Esophagus mucosa (tissue), 1 donor: ENCODE data around the gene CREB1. TPM values are rescaled to one million over a fixed set of nuclear protein-coding genes. Genes with fewer than 3 reads are reported as not detected.
"Not testable (repeated sequence)": the region's sequence is repeated elsewhere in the genome, so short reads cannot be mapped to it uniquely, and the experiment has no call there.

ENCODE experiments used
- ATAC-seq: fragments of 200-7000 bp; cut with Tn5 transposase; one replicate; pipeline ENCODE4 v1.9.1; 2020
- total RNA-seq: library from RNA; stranded (reverse); gene quantifications from one replicate; pipeline ENCODE4 v1.2.4, GENCODE V29; 2023
- donor health status: DM: yes; HTN: yes; CAD: no.

CREB1 gene
- 35.5 TPM for total RNA-seq

- peak; percentile 97 for ATAC-seq
These were observed at the start of gene CREB1 for GRCh38 chr2:207529330-207530159. Gene CREB1 (plus strand): TSS chr2:207529962. CDS start chr2:207555636, 25,674 bp downstream.

DNA sequence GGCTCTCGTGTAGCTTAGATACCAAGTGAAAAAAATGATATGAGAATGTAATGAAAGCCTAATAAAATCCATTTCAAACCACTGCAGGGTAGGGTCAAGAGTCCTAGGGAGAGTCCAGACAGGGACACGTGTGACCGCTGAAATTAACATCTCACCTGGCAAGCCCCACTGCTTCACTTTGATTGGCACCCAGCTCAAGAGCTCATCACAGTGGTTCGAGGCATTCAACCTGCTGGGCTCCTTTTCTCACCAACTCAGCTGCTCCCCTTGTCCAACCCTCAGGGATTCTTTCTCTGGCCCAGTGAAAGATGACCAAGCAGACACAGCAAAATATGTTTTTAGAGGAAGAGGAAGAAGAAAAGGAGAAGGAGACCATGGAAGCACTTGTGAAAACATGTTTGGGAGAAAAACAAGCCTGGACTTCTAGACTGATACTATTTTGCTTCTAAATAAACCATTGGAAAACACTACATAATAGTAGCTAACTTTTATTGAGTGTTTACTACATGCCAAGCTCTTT lies 49.2 kb upstream of the CREB1 start:
- no peak for ATAC-seq

GRCh38 chr2:207481924-207482323 lies 47.8 kb upstream of the CREB1 start:
- ATAC-seq, result no peak

DNA sequence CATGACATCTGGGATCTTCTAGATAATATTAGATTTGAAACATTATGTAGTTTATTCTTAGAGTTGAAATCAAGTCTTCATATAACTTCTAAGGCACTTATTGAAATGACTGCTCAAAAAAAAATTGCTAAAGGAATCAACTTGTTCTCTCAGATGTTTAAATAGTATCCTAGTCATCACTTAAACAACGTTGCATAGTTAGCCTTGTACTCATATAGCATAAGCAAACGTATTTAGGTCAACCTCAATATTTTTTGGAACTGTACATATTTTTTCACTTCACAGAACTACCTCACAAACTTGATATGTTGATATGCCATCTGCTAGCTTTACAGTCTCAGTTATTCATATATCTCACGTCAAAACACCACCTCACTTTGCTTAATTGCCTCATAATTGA lies 47.1 kb upstream of the CREB1 start:
- ATAC-seq, result no peak

DNA sequence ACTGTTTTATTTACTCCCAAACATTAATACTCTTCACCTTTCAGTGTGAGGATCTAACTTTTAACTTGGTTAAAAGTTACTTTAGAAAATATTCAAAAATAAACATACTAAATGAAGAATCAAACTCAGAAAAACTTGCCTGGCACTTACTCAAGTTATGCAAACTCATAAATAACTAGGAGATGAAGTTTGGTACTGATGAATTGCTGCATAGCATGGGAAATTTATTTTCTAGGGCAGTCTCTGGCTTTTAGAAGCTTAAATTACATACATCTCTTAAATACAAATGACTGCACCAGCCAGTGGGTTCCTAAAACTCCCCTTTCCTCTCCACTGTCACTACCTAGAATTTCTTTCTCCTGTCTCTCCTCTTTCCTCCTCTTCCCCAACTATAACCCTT lies 46.7 kb upstream of the CREB1 start:
- no peak for ATAC-seq

- ATAC-seq, result no peak
These were observed 46.3 kb upstream of the CREB1 start for GRCh38 chr2:207483477-207483876.

DNA sequence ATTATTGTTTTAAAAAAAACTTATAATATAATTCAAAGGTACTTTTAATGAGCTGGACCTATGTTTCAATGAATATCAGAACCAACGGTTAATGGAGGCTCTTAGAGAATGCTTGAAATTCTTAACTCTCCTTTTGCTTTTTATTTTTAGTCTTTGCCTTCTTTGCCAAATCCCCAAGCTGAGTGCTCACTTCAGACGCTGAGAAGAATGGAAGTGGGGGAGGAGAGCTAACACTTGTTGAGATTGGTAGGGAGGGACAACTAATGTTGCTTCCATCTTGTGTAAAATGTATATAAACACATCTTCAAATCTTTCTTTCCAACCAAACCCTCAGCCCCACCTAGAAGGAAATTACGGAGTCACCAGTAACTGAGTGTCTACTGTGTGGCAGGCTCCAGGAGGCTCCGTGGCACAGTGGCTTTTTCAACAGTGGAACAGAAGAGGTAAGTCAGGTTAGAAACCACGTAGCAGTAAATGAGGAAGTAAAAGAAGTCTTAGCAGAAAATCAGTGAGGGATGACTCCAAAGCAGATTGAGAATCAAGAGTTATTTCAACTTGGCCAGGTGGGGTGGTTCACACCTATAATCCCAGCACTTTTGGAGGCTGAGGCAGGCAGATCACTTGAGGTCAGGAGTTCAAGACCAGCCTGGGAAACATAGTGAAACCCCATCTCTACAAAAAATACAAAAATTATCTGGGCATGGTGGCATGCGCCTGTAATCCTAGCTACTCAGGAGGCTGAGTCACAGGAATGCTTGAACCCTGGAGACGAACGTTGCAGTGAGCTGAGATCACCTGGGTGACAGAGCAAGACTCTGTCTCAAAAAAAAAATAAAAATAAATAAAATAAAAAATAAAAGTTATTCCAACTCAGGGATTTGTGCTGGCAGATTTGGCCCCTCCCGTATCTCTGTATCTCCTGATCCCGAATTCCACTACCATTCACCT lies 45.0 kb upstream of the CREB1 start:
- ATAC-seq, result peak; percentile 38

GRCh38 chr2:207487650-207488311 lies 42.0 kb upstream of the CREB1 start:
- peak; percentile 58 for ATAC-seq

DNA sequence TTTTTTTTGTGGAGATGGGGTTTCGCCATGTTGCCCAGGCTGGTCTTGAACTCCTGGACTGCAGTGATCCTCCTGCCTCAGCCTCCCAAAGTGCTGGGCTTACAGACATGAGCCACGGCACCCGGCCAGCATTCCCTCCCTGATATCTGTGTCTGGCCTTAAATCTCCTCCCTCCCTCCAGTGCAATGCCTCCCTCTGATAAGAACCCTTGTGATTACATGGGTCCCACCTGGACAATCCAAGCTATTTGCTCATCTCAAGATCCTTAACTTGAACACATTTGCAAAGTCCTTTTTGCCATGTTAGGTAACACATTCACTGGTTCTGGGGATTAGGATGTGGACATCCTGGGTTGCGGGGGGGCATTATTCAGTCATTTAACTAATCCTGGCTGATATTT lies 40.5 kb upstream of the CREB1 start:
- no peak for ATAC-seq

DNA sequence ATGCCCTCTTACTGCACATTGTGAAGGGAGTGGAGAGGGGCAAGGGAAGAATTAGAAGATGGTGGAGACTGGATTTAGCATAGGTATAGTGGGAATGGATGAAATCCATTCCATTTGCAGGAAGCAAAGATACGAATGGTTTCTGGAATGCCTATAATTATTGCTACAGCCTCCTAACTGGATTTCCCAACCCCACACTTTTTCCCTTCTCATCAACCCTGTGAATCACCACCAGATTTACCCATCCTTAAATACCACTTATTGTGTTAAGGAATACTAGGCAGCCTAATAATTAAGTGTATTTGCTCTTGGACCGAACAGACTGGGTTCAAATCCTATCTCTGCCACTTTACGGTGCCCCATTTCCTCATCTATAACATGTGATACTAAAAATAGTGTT lies 39.3 kb upstream of the CREB1 start:
- ATAC-seq, result no peak

GRCh38 chr2:207491086-207491485 lies 38.7 kb upstream of the CREB1 start:
- no peak for ATAC-seq

DNA sequence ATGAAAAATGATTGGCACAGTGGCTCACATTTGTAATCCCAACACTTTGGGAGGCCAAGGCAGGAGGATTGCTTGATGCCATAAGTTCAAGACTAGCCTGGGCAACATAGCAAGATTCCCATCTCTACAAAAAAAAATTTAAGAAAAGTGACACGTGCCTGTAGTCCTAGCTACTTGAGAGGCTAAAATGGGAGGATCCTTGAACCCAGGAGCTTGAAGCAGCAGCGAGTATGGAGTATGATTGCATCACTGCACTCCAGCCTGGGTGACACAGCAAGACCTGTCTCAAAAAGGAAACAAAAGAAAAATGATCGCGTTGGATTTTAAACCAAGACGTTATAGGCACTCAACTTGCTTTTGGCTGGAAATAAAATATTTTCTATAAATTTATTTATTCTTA lies 37.8 kb upstream of the CREB1 start:
- no peak for ATAC-seq

GRCh38 chr2:207492461-207492860 lies 37.3 kb upstream of the CREB1 start:
- no peak for ATAC-seq

DNA sequence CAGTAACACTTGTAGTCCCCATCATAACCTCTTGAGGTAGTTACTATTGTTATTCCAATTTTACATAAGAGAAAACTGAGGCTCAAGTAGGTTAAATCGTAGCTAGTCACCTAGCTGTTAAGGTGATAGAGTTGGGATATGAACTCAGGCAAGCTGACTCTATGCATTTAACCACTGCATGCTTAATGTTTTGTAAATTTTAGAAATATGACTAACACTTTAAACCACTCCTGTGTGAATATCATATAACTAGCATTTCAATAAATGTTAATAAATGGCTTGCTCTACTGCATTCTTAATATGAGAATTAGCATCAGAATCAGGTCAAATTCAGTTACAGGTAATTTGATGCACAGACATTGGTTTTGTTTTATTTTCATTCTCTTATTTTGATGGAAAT lies 35.6 kb upstream of the CREB1 start:
- no peak for ATAC-seq

GRCh38 chr2:207496936-207497335 lies 32.8 kb upstream of the CREB1 start:
- ATAC-seq, result not testable (repeated sequence)

DNA sequence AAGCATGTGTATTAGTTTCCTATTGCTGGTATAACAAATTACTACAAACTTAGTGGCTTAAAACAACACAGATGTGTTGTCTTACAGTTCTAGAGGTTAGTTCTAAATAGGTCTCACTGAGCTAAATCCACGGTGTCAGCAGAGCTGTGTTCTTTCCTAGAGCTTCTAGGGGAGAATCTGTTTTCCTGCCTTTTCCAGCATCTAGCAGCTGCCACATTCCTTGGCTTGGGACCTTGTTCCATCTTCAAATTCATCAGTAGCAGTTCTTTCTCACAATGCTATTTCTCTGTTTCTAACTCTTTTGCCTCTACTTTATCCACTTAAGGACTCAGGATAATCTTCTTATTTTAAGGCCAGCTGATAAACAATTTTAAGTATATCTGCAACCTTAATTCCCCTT lies 32.2 kb upstream of the CREB1 start:
- ATAC-seq, result no peak

DNA sequence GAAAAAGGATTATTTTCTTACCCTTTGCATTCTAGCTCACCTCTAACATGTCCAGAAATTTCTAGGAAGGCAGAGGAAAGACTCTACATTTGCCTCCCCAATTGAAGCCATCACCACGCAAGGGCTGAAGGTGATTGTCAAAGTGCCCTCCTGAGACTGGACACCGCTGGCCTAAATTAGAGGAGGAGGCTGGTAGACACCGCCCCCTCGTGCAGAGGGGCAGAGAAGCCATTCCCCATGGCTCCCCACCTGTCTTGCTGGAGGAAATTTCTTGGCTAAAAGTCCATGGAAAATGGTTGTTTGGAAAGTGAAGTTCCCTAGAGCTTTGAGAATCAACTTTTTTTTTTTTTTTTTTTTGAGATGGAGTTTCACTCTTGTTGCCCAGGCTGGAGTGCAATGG lies 31.3 kb upstream of the CREB1 start:
- no peak for ATAC-seq

DNA sequence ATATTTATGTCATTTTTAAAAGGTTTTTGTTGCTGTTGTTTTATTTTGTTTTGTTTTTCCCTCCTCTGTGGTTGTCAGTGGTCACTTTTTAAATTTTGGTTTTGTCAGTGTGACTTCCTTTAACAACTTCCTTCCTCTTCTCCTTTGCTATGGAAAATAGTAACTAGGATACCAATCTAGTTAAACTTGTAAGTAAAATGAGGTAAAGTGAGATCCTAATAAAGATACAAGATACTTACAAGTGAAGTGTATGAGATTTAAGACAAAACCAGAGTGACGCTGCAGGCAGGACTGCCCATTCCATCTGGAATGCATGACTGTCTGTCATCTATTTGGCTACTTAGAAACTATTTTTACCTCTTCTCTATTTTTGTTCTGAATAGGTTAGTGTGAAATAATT lies 30.6 kb upstream of the CREB1 start:
- ATAC-seq, result no peak

DNA sequence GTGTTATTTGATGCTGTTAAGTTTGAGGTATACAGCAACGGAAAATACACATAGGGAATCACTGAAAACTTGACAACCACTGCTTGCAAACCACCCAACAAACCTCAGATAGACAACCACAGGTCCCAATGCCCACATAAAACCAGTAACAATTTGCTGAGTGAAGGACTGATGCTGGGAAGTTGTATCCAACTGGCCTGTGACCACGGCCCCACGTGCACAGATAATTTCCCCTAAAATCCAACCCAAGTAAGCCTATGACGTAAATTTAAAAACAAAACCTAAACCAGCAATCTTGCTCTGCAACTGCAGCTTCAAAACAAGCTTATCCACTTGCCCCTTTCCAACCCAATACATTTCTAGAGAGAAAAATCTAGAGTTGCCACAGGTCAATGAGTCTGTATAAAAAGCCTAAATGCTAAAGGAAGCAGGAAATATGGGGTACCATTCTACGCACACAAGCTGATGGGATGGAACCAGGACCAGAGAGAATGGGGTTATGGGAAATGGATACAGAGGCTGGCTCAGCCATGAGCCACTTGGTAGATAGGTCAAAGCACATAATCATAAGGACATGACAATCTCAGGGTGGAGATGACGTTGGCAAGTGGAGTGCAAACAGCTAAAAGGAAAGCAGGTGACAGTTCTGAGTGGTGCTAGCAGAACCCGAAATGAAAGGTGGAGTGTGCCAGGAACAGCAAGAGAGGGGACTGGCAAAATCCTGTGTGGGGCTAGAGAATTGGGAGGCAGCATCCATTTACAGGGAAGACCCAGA lies 27.8 kb upstream of the CREB1 start:
- no peak for ATAC-seq

- ATAC-seq, result no peak
These were observed 27.1 kb upstream of the CREB1 start for GRCh38 chr2:207502577-207503198.

DNA sequence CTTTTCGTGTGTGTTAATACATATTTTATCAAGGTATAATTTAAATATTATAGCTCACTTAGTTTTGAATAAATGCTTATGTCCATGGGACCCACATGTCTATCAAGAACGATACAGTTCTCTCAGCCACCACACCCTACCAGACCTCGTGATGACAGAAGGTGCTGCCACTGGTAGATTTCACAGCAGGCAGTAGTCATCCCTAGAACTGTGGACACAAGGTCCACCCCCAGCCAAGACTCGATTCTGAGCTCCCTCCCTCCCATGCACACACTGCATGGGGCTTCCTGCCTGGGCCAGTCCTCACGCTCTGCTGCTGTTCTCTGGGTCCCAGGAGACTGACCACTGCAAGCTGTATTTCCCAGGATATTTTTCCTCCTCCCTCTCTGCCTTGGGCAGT lies 26.5 kb upstream of the CREB1 start:
- ATAC-seq, result no peak
